HG03108 (cell line): ENCODE measurements around the gene IFT88.

ENCODE experiments used
- ATAC-seq: cut with Tn5 transposase; IDR thresholded peaks from one replicate; pipeline ENCODE4 v1.9.1; 2021; ENCODE audit warnings: moderate library complexity; ENCODE audit not compliant: unreplicated experiment

Gene IFT88

DNA sequence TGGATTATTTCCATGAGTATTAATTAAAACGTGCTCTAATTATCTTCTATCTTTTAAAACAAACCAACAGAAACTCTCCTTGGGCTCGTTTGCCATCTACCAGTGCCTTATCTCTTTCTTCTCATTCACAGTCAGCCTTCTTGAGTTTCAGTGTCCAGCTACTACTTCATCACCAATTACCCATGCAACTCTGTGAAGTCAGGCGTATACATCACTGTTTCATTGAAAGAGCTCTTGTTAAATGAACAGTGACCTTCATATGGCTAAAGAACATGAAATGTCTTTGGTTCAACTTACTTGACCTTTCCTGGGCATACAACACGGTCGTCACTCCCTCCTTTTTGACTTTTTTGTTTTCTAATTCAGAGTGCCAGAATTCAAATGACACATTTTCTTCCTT is 5.2 kb upstream of the IFT88 start:
- no peak for ATAC-seq

DNA sequence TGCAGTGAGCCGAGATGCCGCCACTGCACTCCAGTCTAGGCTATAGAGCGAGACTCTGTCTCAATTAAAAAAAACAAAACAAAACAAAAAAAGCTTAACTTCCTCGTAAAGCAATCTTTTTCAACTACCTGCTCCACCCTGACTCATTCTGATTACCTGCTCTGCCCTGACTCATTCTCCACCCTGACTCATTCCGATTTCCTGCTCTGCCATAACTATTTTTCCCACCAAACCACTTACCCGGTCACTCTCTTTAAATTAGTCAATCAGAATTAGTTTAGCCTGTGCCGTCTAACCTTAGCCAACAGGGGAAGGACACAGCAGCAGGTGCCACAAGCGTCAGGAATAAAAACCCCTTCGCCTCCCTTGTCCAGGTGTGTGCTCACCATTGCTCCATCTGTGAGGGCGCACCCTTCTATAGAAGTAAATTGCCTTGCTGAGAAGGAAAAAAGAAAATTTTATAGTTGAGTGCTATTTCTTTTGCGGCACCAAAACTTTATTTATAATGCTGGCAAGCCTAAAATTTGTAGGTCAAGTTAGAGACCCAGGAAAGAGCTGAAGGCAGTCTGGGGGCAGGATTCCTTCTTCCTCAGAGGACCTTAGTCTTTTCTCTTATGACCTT is 1.7 kb upstream of the IFT88 start:
- no peak for ATAC-seq

DNA sequence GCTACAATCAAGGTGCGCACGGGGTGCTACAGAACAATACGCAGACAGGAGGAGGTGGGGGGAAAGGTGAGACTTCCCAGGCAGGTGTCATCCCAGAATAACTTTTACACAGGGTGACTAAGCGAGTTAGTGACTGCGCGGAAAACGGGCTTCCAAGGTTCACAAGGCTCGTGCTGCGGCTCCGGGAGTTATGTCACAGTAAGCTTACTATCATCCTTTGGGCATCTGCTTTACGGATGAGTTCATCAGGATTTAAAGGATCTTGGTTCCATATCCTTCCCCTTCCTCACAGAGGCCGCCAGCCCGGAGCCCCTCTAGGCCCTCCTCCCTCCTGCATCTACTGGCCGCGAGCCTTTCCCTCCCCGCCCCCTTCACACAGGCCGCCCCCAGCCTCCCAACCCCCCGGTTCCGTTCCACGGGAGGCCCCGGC is 474 bp upstream of the IFT88 start:
- ATAC-seq = peak; percentile 23

DNA sequence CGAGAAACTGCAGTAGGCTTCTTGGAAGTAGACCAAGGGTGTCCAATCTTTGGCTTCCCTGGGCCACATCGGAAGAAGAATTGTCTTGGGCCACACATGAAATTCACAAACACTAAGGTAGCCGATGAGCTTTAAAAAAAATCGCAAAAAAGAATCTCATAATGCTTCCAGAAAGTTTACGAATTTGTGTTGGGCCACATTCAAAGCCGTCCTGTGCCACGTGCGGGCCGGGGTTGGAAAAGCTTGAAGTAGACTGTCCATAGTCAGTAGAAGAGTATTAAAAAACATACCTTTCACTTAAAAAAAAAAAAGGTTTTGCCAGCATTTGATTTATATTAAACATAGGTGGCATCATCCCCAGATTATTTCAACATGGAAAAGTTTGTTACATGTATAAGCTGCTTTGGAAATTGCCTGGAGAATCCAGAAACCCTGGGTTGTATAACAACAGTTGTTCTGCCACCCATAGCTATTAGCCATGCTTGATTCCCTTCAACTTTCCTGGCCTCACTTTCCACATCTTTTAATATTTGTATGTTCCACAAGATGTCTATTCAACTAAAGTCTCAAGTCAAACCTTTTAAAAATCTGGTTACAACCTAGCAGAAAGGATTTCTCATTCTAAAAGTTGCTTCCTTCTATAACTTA is 1.0 kb downstream of the IFT88 start:
- ATAC-seq = no peak

DNA sequence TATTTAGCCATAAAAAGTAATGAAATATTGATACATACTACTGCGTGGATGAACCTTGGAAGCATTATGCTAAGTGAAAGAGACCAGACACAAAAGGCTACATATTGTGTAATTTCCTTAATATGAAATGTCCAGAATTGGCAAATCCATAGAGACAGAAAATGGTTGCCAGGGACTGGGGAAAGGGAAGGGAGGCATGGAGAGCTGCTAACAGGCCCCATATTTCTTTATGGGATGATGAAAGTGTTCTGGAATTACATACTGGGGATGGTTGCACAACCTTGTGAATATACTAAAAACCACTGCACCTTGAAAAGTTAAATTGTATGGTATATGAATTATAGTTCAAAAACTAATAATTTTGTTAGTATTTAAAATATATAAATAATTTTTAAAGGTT is 3.6 kb downstream of the IFT88 start:
- ATAC-seq = no peak

DNA sequence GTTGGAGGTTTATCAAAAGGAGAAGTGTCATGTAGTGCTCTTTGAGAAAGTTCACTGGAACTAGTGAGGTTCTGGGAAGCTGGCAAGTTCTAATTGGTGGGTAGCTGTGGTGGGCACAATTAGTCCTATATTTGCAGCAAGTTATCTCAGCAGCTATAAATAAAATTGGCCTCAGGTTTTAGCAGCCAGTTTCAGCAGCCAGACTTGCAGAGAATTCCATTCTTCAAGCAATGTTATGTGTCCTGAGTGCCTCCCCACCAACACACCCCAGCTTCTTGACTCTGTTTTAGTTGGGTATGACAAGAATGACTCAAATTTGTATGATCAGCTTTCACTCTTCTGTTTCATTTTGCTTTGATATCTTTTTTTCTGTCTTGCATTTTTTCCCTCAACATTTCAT is 4.7 kb downstream of the IFT88 start:
- ATAC-seq = no peak

DNA sequence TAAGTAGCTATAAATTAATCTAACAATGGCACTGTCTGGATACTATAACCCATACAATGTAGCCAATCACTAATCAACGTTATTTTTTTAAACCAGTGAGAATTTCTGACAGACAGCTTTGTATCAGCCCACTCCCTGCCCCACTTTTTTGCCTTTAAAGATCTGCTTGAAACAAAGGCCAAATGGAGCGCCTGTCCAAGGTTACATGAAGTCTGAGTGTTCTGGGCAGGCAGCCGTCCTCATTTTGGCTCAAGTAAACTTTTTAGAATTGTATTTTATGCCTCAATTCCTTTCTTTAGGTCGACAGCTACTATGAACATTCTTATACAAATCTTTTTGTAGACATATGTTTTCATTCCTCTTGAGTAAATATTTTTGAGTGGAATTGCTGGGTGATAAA is 6.2 kb downstream of the IFT88 start:
- ATAC-seq = no peak

DNA sequence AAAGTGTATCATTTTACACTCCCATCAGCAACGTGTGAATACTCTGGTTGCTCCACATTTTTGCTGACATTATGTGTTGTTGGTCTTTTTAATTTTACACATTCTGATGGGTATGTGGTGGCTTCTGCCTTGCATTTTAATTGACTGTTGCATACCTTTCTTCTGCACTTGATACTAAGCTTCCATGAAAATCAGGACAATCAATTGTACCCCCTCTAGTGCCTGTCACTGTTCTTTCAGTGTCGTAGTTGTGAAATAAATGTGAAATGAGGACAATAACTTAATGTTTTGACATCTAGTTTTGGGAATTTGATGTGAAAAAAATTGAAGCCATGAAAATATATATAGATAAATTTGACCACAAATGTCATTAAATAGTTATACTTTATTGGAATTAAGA is 6.7 kb downstream of the IFT88 start:
- no peak for ATAC-seq

DNA sequence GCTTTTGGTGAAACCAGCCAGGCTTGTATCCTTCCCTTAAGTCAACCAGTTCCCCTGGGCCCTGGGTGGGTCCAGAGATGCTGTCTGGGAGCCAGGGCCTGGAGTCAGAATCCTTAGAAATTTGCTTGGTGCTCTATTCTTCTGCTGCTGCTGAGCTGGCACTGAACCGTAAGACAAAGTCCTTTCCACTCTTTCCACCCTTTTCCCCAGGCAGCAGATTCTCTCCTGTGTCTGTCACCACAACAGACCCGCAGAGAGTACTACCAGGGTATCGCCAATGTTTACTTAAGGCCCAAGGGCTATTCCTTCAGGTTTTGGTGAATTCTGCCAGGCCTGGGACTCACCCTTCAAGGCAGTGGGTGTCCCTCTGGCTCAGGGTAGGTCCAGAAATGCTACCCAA is 12.2 kb downstream of the IFT88 start:
- no peak for ATAC-seq

DNA sequence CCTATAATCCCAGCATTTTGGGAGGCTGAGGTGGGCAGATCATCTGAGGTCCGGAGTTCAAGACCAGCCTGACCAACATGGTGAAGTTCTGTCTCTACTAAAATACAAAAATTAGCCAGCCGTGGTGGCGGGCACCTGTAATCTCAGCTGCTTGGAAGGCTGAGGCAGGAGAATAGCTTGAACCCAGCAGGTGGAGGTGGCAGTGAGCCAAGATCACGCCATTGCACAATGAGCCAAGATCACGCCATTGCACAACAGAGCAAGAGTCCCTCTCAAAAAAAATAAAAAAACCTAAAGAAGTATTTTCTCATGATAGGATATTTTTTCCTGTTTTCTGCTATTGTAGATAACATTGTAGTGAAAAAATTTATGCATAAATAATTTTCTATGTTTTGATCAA is 13.3 kb downstream of the IFT88 start:
- ATAC-seq = no peak

DNA sequence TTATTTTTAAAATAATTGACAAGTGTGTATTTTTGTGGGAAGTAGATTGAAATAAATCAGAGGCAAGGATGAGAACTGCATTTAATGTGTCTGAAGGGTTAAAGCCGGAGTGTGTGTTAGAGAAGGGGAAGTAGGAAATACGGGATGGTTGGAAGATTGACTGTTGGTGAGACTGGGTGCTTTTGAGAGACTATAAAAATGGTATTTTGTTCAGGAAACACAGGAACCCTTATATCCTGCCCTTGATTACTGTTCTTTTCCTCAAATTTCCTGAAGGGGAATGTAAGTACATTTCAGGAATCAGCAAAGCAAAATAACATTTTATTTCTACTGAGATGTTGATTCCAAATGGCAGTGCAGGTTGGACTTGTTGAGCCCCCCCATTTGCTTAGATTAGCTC is 15.1 kb downstream of the IFT88 start:
- ATAC-seq = no peak

DNA sequence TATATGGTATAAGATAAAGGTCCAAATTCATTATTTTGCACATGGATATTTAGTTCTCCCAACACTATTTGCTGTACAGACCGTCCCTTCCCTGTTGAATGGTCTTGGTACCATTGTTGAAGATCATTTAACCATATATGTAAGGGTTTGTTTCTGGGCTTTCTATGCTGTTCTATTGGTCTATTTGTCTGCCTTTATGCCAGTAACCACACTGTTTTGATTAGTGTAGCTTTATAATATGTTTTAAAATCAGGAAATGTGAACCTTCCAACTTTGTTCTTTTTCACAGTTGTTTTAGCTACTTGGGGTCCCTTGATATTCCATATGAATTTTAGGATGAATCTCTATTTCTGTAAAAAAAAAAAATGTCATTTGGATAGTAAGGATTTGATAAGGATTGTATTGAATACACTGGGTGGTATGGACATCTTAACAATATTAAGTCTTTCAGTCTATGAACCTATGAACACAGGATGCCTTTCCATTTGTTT is 16.9 kb downstream of the IFT88 start:
- no peak for ATAC-seq

DNA sequence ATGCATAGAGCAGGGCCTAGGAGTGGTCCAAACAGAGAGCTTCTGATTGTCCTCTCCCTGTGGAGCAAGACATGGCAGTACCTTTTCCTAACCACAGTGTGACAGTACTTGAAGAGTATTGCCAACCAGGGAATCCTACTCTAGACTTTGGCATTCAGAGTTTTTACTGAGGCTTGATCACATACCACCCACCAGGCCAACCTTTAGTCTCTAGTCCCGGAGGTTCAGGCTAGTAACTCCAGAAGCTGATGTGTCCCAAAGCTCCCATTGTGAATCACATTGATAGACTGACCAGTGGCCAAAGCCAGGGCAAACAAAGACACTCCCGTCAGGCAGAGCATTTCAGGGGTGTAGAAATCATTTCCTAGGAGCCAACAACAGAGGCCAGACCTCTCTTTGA is 18.4 kb downstream of the IFT88 start:
- no peak for ATAC-seq

DNA sequence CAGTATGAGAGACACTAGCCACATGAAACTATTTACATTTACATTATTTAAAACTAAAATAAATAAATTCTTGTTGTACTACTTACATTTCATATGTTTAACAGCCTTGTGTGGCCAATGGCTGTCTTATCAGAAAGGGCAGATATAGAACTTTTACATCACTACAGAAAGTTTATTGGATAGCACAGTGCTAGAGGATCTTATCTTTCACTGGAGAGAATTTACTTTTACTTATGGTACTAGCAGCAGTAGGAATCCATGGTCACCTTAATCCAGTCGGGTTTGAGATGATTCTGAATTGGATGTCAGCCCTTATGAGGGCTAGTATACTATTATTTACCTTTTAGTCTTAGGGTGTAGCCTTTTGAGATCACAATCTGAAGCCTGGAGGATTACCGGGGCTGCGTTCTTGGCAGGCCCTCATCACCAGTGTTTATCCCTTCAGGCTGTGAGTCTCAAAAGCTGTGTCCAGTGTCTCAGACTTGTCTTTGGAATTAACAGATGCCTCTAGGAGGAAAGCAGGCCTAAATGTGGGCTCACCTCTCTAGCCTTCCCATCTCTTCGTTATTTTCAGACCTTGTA is 21.7 kb downstream of the IFT88 start:
- no peak for ATAC-seq

DNA sequence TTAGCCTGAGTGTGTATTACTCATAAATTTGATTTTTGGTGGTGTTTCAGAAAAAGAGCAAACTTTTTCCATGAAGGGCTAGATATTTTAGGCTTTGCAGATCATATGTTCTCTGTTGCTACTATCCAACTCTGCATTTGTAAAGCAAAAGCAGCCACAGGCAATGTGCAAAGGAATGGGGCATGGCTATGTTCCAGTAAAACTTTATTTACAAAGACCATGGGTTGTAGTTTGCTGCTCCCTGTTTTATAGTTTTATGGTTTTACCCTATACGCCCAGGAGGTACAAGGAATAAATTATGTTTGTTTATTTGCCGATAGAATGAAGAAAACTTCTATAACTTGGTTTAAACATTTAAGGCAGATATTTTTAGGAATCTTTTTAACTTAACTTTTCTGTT is 23.6 kb downstream of the IFT88 start:
- no peak for ATAC-seq

DNA sequence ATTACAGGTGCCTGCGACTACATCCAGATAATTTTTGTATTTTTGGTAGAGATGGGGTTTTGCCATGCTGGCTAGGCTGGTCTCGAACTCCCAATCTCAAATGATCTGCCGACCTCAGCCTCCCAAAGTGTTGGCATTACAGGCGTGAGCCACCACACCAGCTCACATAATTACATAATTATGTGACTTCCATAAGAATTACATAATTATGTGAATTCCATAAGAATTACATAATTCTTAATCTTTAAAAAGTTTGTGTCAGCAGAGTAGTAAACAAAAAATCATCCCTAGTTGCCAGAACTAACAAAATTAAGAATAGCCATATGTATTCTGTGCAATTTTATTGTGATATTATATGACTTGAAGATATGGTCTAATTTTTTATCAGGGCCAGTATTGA is 25.6 kb downstream of the IFT88 start:
- no peak for ATAC-seq

DNA sequence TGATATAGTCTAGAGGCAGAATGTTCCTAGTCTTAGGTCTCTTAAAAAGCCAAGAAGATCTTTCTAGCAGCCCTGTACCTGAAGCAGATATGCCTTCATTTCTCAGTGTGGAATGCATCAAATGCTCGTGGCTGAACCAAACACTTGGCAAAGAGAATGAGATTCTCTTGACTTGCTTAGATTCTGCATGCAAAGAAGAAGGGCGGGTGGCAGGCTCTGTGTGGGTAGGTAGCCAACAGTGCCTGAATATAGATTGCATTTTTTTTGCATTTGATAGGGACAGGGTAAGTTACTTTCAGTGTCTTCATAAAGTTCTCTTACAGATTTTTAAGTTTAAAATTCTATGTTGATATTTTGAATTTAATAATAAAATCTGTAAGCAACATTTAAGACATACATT is 27.3 kb downstream of the IFT88 start:
- no peak for ATAC-seq

DNA sequence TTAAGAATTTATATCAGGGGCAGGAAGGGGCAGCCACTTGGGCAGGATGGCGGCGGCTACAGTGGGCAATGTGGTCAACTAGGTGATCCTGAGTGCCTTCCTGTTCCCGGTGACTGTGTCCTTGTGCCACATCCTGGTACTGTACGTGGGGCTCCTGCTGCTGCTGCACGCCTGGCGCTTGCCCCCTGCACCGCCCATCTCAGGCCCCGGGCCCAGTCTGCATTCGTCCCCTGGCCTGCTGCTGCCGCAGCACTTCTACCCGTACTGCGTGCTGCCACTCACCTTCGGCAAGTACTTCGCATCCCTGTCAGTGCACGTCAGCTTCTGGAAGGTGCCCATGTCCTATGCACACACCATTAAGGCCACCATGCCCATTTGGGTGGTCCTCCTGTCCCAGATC is 40.1 kb downstream of the IFT88 start:
- ATAC-seq = no peak

DNA sequence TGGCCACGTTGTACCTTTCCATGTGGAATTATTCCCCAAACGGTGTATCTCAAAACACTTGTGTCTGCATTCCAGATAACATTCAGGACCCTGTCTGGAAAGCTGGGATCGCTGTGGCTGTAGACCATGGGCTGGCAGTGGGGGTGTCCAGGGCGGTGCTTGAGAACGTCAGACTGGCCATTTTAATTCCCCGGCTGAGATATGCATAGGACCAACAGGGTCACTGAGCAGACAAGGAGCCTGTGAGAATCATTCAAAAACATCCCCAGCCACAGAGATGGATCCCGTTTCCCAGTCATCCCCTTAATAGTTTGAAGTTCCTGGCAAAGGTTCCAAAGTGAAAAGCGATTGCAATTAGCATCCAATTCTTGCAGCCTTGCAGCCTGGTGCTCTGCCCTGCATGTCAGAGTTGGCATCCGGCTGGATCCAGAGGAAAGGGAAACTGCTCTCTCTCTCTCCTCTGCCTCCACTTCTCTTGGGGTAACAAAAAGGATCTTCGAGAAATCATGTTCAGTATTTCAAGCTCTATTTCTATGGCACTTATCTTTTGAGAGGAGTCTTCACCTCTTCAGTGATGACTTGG is 41.6 kb downstream of the IFT88 start:
- ATAC-seq = no peak

DNA sequence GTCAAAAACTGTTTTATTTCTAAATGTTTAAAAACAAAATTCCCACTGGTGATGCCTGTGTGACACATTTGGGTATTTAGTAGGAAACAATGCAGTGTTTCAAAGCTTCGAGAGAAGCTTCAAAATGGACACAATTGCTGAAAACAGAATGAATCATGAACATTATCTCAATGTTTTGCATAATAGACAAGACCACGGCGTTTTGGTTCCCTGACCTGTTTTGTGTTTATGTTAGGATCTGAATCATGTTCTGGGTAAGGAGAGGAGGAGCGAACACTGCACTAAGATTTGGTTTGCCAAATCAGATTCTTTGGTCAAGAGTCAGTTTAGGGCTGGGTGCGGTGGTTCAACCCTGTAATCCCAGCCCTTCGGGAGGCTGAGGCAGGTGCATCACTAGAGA is 42.2 kb downstream of the IFT88 start:
- ATAC-seq = no peak

DNA sequence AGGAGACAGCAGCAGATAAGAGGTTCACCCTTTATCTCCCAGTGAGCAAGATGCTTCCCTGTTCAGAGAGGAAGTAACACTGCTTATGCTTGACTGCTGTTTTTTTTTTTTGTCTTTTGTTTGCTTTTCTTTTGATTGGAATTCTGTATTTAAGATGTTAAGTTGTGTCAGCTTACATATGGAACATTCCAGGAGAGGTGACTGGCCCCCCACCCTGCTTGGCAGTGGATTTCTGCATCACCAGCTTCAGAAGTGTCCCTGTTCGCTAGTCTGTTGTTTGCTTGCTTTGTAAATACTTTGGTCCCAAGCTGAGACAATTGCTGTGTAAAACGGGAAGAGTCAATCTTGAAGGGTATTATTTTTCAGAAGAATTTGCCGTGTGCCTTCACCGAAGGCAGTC is 43.0 kb downstream of the IFT88 start:
- ATAC-seq = no peak

DNA sequence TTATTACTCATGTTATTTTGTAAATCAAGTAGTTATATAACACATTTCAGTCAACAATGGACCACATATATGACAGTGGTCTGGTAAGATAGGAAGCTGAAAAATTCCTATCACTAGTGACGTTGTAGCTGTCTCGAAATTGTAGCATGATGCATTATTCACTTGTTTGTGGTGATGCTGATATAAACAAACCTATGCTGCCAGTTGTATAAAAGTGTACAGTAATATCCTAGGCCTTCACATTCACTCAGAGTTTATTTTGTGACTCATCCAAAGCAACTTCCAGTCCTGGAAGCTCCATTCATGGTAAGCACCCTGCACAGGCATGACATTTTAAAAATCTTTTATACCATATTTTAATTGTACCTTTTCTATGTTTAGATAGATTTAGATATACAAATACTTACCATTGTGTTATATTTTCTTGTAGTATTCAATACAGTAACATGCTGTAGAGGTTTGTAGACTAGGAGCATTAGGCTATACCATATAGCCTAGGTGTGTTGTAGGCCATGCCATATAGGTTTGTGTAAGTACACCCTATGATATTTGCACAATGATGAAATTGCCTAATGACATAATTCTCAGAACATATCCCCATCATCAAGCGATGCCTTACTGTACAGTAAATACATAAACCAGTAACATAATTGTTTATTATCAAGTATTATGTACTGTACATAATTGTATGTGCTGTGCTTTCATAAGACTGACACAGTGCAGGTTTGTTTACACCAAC is 49.3 kb downstream of the IFT88 start:
- ATAC-seq = no peak
